ENCODE results near the gene EXPH5.

GRCh38 chr11:108472681-108473080 is 120.9 kb downstream of the EXPH5 start:
- TF ChIP-seq EZH2phosphoT487 (IDR thresholded peaks at IDR 0.05; ENCODE audit: low read length): no peak
- TF ChIP-seq, protein P1, sequence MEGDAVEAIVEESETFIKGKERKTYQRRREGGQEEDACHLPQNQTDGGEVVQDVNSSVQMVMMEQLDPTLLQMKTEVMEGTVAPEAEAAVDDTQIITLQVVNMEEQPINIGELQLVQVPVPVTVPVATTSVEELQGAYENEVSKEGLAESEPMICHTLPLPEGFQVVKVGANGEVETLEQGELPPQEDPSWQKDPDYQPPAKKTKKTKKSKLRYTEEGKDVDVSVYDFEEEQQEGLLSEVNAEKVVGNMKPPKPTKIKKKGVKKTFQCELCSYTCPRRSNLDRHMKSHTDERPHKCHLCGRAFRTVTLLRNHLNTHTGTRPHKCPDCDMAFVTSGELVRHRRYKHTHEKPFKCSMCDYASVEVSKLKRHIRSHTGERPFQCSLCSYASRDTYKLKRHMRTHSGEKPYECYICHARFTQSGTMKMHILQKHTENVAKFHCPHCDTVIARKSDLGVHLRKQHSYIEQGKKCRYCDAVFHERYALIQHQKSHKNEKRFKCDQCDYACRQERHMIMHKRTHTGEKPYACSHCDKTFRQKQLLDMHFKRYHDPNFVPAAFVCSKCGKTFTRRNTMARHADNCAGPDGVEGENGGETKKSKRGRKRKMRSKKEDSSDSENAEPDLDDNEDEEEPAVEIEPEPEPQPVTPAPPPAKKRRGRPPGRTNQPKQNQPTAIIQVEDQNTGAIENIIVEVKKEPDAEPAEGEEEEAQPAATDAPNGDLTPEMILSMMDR (IDR thresholded peaks at IDR 0.05; ENCODE audit: low read length): no peak
